Epithelial cell of proximal tubule (primary cell): ENCODE results near the gene HCRT. TPM values are rescaled to one million over a fixed set of nuclear protein-coding genes. Genes with fewer than 3 reads are reported as not detected.
"Not testable (repeated sequence)": the region's sequence is repeated elsewhere in the genome, so short reads cannot be mapped to it uniquely, and the experiment has no call there.

Source experiments
- DNase-seq: peaks from one replicate; pipeline ENCODE4 v3.0.0-alpha.2; 2011; ENCODE audit warnings: low read depth
- H3K4me3 ChIP-seq: 2 replicates; pipeline ENCODE4 v1.5.1; 2011; ENCODE audit warnings: low read depth, mild to moderate bottlenecking, low read length
- total RNA-seq: library from RNA; depleted of rRNA; stranded (reverse); fragments of >200 nt; gene quantifications from 2 replicates; pipeline ENCODE4 v1.2.3, GENCODE V29; 2015
- TF ChIP-seq, protein P1 (sequence below): conservative IDR thresholded peaks from 2 replicates; pipeline ENCODE4 v1.5.1; 2012; ENCODE audit warnings: low read depth, mild to moderate bottlenecking, low read length

The HCRT gene
- total RNA-seq, 1 donor from 2014 or later = not detected

DNA sequence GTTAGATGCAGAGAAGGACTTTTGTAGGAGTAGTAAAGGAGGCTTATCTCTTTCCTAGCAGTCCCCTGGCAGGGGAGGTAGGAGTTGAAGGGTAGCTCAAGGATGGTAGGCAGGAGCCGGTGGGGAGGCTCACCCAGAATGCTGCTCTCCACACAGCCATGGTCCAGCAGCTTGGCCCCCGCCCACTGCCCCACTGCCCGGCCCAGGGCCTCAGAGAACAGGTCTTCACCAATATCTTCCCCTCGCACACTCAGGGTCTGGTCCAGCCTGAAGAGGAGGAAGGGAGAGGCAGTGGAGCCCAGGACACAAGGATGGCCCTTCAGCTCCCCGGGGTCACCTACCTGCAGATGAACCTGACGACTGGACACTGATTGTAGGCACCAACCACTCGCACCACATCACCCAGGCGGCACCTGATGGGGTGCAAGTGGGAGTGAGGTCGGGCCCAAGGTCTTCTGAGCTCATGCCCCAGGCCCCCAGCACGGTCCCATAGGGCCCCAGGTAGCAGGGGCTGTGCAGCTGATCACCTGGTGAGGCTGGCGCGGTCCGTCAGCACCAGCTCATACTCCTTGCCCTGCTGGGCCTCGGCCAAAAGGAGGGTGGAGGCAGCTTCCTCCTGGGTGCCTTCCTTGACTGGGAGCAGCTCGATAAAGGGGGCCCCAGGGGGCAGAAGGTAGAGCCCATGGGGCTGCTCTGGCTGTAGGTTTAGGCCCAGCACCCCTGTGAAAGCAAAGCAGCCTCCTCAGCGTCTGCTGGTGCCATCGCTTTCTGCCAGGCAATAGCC, 5.4 kb upstream of the HCRT start:
- no peak overlapping the region for H3K4me3 ChIP-seq
- DNase-seq = no peak
- TF ChIP-seq, protein P1, sequence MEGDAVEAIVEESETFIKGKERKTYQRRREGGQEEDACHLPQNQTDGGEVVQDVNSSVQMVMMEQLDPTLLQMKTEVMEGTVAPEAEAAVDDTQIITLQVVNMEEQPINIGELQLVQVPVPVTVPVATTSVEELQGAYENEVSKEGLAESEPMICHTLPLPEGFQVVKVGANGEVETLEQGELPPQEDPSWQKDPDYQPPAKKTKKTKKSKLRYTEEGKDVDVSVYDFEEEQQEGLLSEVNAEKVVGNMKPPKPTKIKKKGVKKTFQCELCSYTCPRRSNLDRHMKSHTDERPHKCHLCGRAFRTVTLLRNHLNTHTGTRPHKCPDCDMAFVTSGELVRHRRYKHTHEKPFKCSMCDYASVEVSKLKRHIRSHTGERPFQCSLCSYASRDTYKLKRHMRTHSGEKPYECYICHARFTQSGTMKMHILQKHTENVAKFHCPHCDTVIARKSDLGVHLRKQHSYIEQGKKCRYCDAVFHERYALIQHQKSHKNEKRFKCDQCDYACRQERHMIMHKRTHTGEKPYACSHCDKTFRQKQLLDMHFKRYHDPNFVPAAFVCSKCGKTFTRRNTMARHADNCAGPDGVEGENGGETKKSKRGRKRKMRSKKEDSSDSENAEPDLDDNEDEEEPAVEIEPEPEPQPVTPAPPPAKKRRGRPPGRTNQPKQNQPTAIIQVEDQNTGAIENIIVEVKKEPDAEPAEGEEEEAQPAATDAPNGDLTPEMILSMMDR = no peak

DNA sequence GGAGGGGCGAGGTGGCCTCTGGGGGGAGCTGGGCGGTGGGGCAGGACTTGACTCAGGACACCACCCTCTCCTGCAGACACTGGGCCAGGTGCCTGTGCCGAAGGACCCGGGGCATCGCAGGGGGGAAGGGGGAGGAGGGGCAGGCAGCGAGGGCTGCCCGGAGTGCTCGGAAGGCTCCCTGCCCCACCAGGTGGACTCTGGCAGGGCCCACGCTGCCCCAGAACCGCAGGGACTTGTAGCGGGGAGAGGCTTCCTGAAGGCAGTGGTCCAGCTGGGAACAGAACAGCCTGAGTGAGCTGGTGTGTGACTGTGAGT, 4.4 kb upstream of the HCRT start:
- H3K4me3 ChIP-seq = no peak overlapping the region
- TF ChIP-seq, protein P1 = no peak
- DNase-seq = no peak

DNA sequence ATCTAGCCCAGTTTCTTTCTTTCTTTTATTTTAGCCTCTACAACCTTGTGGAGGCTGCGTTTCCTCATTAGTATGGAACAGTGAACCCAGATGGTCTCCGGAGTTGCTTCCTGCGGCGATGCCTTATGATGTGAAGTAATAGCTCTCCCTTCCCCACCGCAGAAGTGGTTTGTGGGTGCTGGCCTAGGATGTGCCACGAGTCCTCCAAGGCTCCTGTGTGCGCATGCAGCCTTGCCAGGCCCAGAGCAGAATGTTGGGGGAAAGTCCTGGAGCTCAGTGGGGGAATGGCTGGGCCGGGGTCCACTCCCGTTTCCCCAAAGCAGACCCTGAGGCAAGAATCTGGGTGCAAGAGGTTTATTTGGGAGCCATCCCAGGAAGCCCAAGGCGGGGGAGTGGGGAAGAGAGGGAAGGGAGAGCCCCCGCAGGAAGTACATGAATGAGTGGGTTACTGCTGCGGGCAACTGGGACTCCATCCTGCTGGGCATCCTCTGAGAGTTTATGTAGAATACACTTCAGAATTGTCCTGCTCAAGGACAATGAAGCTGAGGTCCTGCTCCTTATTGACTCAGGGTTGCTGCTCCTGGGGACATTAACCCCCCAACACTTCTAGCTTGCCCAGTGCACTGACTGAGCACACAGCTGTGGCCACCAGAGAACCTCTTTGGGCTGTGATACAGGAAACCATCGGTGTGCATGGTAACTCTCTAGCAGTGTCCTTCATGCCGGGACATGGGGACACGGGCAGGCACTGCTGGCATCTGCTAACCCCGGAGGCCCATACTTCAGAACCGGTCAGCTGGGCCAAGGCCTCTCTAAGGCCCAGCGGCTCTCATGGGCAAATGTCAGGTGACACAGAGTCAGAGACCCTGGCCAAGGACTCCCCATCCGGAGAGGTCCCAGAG, 3.7 kb upstream of the HCRT start:
- TF ChIP-seq, protein P1 = no peak
- no peak overlapping the region for H3K4me3 ChIP-seq
- no peak for DNase-seq

DNA sequence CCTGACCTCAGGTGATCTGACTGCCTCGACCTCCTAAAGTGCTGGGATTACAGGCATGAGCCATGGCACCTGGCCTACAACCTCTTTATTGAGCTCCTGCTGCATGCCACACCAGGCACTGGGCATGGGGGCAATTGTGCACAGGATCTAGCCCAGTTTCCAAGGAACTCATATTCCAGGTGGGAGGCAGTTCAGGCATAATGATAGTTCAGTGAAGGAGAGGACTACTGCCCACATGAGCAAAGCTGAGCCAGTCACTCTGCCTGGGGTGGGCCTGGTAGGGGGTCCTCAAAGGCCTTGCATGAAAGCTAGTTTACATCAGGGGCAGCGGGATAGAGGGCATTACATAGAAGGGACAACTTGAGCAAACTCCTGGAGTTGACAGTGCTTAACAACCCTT, 2.6 kb upstream of the HCRT start:
- DNase-seq = no peak
- TF ChIP-seq, protein P1 = no peak
- H3K4me3 ChIP-seq = no peak overlapping the region

DNA sequence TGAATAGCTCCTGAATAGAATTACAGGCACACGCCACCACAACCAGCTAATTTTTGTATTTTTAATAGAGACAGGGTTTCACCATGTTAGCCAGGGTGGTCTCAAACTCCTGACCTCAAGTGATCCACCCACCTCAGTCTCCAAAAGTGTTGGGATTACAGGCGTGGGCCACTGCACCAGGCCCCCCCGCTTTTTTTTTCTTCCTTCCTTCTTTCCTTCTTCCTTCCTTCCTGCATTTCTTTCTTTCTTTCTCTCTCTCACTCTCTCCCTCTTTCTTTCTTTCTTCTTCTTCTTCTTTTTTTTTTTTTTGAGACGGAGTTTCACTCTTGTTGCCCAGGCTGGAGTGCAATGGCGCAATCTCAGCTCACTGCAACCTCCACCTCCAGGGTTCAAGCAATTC, 939 bp upstream of the HCRT start:
- DNase-seq, H3K4me3 ChIP-seq: not testable (repeated sequence)

DNA sequence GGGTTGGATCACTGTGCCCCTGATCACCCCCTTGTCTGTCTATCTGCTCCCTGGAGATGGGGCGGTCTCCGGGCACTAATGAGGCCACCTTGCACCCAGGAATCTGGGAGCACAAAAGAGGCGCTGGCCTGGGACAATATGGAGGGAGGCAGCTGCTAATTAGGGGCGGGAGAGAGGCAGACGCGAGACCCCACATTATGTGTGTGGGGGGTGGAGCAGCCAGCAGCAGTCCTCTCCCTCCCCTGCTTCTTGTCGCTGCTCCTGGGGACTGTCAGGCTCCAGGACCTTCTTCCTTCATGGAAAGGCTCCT, 324 bp upstream of the HCRT start:
- H3K4me3 ChIP-seq = no peak overlapping the region
- no peak for DNase-seq
- TF ChIP-seq, protein P1 = no peak

DNA sequence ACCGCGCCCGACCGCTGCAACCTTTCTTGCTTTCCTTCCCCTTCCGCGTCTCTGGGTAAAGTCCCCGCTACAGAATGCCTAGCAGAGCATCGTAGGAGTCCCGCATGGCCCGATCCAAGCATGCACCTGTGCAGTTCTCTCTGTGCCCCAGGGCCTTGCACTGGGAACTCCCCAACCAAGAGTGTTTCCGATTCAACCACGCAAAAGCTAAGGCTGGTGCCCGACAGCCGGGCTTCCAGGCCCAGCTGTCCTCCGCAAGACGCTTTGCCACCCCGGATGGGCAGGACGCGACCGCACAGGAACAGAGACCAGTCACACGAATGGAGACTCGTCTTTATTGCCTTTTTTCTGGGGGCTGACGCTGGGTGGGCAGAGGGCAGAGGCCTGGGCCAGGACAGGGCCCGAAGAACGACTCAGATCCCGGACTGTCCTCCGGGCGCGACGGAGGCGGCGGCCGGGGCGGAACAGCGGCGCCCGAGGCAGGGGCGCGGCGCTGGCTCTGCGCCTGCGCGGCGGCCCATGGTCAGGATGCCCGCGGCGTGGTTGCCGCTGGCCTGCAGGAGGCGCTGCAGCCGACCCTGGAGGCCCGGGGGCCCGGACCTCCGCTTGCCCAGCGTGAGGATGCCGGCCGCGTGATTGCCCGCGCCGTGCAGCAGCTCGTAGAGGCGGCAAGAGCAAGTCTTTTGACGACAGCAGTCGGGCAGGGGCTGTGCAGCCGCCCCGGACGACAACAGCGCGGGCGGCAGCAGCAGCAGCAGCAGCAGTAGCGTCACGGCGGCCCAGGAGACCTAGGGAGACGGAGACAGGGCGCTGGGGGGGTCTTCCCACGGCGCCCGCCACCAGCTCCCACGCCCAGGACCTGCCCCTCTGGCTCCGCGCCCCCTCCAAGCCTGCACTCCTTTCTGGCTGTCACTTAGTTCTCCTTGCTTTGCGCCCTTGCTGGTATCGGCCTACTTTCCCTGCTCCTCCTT, 1.2 kb downstream of the HCRT start:
- TF ChIP-seq, protein P1 = peak; percentile 66
- H3K4me3 ChIP-seq = peak overlapping the region; percentile 63
- no peak for DNase-seq
